Pons (tissue), 1 donor: ENCODE data around the gene TPI1.
"Not testable (repeated sequence)": the region's sequence is repeated elsewhere in the genome, so short reads cannot be mapped to it uniquely, and the experiment has no call there.

ENCODE experiments used
- DNase-seq: peaks from one replicate; pipeline ENCODE4 v3.0.0-alpha.2; 2016; ENCODE audit warnings: low spot score

TPI1 gene

DNA sequence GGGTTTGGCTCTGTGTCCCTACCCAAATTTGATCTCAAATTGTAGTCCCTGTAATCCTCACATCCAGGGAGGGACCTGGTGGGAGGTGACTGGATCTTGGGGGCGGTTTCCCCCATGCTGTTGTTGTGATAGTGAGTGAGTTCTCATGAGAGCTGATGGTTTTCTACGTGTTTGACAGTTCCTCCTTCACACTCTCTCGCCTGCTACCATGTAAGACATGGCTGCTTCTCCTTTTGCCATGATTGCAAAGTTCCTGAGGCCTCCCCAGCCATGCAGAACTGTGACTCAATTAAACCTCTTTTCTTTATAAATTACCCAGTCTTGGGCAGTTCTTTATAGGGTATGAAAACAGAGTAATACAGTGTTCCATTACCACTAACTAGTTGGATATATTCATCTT, 27.0 kb downstream of the TPI1 start:
- no peak for DNase-seq

DNA sequence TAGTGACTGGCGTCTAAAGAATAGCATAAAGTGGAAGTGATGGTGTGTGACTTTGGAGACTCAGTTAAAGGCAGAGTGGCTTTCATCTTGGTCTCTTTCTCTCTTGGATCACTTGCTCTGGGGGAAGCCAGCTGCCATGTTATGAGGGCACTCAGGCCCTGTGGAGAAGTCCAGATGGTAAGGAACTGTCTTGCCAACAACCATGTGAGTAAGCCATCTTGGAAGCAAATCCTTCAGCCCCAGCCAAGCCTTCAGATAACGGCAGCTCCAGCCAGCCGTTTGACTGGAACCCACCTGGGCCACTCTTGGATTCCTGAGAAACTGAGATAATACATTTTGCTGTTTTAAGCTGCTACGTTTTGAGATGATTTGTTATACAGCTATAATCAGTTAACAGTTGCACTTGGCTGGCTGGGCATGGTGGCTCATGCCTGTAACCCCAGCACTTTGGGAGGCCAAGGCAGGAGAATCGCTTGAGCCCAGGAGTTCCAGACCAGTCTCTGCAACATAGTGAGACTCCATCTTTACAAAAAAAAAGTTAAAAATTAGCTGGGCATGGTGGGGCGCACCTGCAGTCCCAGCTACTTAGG, 29.6 kb downstream of the TPI1 start:
- no peak for DNase-seq

DNA sequence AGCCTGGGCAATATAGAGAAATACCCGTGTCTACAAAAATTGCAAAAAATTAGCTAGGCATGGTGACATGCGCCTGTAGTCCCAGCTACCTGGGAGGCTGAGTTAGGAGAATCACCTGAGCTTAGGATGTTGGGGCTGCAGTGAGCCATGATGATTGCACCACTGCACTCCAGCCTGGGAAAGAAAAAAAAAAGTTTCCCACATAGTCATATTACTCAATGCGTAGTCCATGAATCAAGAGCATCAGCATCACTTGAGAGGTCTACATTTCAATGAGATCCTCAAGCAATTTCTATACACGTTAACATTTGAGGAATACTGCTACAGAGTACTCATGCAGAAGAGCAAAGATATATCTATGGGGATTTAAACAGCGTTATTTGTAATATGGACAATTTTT, 32.1 kb downstream of the TPI1 start:
- DNase-seq = no peak

DNA sequence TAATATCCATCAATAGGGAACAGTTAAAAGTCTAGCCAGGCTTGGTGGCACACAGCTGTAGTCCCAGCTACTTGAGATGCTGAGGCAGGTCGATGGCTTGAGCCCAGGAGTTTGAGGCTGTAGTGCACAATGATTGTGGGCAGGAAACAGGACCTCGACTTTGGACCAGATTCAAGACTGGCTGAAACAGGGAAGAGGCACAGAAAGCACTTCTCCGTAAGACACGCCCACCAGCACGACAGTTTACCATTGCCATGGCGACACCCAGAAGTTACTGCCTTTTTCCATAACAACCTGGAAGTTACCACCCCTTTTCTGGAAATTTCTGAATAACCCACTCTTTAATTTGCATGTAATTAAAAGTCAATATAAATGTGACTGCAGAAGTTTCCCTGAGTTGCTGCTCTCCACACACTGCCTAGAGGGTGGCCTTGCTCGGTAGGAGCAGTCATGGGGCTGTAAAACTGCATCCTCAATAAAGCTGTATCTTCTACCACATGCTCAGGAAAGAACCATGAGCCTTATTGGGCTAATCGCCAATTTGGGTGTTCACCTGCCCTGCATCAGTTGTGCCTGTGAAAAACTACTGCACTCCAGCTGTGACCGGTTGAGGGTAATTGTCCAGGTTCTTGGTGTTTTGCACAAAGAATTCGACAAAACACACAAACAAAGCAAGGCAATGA, 32.6 kb downstream of the TPI1 start:
- DNase-seq = peak; percentile 83

DNA sequence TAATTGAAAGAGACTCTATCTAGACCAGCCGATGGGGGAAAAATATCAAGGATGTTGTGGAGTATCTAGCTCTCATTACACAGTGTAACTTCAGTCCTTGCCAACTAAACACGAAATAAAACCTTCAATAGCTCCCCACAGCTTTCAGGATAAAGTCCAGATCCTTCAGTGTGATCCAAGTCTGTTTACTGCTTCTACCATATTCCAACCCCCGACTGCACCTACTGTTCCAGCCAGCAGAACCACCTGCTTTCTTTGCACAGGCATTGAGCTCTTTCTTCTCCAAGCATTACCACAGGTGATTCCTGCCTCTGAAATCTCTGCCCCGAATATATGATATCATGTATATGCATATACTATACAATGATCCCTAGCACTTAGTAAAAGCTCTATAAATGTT, 35.1 kb downstream of the TPI1 start:
- no peak for DNase-seq

DNA sequence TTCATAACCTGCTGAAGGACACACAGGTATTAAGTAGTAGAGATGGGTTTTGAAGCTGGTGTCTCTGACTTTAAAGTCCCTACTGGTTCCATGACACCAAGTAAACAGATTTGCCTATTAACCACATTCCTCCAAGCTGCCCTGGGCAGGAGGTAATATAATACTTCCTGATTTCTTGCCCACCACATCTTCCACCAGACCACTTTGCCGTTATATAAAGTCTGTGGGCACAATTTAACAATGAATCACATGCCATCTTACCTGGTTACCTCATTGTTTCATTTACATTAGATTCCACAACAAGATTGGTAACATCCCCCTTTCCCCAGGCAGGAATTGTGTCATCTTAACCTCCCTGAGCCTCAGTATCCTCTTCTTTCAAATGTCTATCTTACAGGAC, 36.4 kb downstream of the TPI1 start:
- DNase-seq = no peak

DNA sequence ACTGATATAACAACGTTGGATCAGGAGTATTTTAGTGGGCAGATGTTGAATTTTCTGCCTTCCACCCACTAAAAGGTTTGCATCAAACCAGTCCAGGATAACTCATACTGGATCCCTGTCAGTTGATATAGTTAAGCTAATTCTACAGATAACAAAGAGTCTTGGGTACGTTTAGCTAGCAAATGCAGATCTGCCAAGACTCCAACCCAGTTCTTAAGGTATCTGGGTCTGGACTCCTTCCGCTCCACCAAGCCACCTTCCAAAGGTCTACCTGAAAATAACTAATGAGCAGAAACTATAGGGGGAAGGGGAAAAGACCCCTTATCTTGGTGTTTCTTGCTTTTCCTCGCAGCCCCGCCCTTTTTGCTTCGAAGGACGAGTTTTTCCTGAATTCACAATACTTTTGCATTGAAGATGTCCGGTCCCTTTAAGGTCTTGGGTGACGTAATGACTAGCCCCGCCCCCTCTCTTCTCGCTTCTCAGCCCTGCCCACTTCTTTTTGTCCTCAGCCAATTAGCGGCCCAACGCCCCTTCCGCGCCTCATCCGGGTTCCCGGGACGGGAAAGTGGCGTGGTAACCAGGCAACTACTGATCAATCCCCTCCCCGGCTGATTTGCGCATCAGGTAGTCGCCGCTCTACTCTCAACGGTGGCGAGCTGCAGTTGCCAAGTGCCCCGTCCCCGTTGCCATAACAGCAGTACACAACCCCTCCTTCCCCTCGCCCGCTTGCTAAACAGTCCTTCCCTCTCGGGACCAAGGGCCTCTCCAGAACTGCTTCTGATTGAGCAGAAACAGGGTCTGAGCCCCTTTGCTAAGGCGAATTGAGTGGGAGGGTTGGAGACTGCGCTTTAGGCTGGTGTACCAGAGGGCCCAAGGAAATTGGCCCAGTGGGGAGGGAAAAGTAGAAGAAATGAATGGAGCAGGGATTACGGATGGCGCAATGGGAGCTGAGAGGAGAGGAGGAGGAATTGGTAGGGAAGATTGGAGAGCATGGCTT, 37.2 kb downstream of the TPI1 start, which contains the start of gene LRRC23:
LRRC23 (plus strand) TSS at position 543 of the 997 bp plus-strand sequence. CDS start 812 bp downstream, outside the sequence.
- DNase-seq = peak; percentile 96

DNA sequence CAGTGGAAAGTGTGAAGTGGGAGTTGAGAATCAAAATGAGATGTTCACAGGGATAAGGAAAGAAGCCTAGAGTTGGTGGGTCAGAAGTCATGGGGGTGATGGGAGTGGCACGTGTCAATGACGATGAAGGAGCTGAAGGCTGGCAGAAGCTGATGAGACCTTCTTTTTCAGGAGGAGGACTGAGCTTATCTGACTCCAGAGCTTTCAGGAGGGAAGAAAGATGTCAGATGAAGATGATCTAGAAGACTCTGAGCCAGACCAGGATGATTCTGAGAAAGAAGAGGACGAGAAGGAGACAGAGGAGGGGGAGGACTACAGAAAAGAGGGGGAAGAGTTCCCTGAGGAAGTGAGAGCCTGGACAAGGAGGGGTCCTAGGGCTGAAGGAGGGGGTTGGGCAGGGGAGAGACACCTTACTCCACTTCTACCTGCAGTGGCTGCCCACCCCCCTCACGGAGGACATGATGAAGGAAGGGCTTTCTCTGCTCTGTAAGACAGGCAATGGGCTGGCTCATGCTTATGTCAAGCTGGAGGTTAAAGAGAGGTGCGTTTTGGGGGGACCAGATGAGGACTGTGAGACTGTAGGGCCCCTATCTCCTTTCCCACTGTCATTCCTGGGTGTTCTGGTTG, 38.2 kb downstream of the TPI1 start:
- no peak for DNase-seq

DNA sequence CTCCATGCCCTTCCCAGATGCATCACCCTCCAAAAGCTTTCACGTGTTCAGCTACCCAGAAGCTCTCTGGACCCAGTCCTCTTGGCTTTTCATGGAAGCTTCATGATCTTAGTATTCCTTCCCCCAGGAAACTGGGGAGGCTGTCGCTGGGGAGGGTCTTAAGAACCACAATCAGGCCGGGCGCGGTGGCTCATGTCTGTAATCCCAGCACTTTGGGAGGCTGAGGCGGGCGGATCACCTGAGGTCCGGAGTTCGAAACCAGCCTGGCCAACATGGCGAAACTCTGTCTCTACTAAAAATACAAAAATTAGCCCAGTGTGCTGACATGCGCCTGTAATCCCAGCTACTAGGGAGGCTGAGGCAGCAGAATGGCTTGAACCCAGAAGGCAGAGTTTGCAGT, 40.8 kb downstream of the TPI1 start:
- DNase-seq = not testable (repeated sequence)

DNA sequence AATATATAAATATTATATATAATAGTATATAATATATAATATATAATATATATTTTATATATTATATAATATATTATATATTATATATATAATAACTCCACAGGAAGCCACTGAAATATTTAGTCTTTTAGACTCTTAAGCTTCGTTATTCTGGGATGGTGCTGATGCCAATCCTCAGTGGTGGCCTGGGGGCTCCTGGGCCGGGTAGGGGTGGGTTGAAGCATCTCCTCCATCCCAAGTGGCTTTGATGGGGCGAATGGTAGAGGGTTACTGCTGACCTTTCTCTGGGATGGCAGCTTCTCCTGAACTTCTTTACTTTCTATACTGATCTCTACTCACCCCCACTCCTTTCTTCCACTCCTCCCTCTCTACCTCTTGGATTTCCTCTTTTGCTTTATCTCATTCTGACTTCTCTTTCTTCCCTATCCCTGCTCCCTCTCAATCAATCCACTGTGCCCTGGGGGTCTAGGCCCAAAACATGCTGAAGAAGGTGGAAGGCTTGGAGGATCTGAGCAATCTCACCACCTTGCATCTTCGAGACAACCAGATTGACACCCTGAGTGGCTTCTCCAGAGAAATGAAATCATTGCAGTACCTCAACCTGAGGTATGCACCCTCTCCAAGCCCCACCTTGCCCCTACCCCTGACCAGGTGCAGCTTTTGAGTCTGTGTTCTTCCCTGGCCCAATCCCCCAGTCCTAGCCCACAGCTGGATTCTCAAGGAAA, 42.3 kb downstream of the TPI1 start:
- DNase-seq = no peak

DNA sequence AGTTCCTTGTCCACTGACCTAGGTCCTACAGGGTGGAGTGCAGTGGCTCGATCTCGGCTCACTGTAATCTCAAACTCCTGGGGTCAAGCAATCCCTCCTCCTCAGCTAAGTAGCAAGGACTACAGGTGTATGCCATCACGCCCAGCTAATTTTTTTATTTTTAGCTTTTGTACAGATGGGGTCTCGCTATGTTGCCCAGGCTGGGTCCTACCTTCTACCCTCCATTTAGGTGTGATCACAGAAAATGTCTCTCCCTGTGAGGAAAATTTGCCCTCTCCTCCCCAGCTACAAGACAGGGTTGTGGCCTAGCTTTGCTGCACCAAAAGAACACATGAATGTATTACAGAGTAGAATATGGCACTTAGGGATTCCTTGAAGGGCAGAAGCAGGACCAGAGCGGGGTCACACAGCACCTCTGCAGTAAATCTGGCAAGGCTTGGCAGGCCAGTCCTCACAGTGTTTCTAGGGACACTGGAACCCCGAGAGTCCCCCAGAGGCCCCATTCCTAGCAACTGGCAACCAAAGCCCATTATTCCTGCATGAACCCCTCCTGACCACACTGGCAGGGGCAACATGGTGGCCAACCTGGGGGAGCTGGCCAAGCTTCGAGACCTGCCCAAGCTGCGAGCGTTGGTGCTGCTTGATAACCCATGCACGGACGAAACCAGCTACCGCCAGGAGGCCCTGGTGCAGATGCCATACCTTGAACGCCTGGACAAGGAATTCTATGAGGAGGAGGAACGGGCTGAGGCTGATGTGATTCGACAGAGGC, 45.0 kb downstream of the TPI1 start:
- DNase-seq = no peak

DNA sequence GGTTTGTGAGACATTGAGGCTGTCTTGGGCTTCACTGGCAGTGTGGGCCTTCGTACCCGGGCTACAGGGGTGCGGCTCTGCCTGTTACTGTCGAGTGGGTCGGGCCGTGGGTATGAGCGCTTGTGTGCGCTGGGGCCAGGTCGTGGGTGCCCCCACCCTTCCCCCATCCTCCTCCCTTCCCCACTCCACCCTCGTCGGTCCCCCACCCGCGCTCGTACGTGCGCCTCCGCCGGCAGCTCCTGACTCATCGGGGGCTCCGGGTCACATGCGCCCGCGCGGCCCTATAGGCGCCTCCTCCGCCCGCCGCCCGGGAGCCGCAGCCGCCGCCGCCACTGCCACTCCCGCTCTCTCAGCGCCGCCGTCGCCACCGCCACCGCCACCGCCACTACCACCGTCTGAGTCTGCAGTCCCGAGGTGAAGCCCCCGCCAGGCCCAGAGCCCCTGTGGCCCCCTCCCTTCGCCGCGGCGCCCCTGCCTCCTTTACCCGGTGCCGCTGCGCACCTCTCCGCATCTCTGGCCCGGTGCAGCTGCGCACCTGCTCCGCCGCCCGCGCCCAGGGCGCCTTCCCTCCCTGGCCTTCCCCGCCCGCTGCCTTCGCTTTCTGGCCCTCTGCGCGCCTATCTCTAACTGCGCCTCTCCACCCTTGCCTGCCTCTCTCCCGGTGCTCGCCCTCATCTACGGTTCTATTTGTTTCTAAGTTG, 47.1 kb downstream of the TPI1 start, which contains the start of gene ENO2:
ENO2 (plus strand) TSS at position 335 of the 701 bp plus-strand sequence. CDS start 1,253 bp downstream, outside the sequence.
- no peak for DNase-seq

DNA sequence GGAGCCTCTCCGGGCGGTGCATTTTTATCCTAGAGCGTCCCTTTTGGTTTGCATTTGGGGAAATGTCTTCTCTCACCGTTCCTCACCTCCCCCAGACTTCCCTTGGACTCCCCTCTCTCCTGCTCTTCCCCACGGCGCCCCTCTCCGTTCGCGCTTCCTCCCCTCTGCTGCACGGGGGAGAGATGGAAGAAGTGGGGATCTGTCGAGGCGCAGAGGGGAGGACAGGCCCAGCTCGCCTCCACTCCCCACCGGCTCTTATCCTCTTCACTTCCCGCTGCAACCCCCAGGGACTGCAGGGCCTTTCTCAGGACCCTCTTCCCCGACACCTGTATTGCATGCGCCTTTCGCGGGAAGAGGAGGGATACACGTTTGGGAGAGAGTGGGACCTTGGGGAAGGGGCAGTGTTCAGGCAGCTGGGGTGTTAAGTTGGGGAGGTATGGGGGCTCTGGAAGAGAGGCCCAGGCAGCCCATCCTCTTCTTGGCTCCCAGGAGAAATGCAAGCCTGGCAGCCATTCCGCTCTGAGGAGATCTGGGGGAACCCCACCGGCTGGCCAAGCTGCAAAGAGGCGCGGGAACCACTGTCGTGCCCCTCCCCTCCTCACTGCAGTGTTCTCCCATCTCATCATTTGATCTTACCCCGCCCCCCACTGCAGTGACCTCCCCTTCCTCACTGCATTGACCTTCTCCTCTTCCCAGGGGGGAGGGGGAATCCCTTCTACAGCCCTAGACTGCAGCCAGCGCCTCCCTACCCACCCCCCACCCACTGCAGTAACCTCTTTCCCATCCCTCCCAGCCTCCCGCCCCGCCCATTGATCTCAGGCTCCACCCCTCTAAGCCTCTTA, 47.8 kb downstream of the TPI1 start:
- no peak for DNase-seq

DNA sequence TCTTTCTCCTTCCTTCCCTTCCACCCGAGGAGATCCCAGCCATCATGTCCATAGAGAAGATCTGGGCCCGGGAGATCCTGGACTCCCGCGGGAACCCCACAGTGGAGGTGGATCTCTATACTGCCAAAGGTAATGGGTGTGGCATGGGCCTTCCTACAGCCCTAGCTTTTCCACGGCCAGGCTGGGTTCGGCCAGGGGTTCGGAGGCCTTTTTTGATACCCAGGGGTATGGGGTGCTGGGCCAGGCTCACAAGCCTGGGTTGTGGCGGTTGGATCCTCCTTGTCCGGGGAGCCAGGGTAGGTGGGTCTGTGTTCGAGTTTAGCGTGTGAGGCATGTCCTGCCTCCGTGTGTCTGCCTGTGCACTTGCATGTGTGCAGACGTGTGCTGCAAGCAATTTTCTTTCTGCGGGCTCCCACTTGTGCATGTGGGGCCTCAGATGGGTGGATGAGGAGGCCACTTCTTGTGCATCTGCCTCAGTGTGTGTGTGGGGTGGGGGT, 48.5 kb downstream of the TPI1 start:
- DNase-seq = no peak

DNA sequence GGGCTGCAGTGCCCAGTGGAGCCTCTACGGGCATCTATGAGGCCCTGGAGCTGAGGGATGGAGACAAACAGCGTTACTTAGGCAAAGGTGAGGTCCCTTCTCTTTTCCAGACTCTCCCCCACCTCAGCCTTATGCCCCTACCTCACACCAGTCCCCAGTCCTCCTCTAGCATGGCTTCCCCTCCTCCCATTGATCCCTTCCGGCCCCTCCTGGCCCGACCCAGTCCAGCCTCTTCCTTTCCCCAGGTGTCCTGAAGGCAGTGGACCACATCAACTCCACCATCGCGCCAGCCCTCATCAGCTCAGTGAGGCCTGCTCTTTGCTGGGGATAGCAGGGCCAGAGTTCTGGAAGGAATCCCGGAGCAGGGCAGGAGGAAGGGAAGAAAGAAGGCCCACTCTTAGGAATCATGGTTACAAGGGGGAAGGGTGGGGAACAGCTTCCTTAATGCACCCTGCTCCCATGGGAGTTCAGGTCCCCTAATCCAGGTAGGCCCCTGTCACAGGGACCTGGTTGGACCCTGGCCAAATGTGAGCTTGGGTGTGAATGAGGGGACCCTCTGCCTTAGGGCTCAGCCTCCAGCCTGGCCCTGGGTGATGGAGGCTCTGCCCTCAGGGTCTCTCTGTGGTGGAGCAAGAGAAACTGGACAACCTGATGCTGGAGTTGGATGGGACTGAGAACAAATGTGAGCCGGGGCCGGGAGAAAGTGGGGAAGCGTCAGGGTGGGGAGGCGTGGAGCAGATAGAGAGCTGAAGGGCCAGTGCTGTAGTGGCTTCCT, 49.3 kb downstream of the TPI1 start:
- DNase-seq = no peak

DNA sequence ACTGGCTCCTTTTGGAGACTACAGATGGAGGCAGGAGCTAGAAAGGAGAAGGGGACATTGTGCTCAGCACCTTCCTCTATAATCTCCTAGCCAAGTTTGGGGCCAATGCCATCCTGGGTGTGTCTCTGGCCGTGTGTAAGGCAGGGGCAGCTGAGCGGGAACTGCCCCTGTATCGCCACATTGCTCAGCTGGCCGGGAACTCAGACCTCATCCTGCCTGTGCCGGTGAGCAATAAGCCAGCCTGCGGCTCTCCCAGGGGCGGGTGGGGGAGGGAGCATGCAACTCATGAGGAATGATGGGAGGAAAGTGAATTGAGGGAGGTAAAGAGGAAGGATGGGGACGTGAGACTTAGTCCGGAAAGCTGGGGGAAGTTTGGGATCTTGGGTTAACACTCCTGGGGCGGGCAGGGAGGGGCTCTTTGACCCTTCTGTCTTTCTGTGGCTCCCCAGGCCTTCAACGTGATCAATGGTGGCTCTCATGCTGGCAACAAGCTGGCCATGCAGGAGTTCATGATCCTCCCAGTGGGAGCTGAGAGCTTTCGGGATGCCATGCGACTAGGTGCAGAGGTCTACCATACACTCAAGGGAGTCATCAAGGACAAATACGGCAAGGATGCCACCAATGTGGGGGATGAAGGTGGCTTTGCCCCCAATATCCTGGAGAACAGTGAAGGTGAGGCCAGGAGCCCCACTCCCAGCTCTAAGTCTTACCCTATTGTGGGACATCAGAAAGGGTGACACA, 50.3 kb downstream of the TPI1 start:
- no peak for DNase-seq

DNA sequence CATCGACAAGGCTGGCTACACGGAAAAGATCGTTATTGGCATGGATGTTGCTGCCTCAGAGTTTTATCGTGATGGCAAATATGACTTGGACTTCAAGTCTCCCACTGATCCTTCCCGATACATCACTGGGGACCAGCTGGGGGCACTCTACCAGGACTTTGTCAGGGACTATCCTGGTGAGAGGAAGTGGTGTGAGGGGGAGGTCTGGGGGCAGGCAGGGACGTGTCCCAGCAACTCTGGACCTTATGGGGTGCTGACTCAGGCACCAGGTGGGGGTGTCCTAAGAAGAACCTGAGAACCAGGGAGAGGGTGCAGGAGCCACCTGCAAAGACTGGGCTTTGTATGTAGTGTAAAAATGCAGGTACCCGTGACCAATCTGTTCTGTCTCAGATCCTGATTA, 52.3 kb downstream of the TPI1 start:
- no peak for DNase-seq
